GM21717 (cell line): ENCODE data around the gene FAM24B.
"Not testable (repeated sequence)": the region's sequence is repeated elsewhere in the genome, so short reads cannot be mapped to it uniquely, and the experiment has no call there.

ENCODE experiments used
- ATAC-seq: cut with Tn5 transposase; IDR thresholded peaks from one replicate; pipeline ENCODE4 v1.9.1; 2021; ENCODE audit warnings: mild to moderate bottlenecking, moderate library complexity; ENCODE audit not compliant: unreplicated experiment

Gene FAM24B, protein sequence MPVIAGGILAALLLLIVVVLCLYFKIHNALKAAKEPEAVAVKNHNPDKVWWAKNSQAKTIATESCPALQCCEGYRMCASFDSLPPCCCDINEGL

DNA sequence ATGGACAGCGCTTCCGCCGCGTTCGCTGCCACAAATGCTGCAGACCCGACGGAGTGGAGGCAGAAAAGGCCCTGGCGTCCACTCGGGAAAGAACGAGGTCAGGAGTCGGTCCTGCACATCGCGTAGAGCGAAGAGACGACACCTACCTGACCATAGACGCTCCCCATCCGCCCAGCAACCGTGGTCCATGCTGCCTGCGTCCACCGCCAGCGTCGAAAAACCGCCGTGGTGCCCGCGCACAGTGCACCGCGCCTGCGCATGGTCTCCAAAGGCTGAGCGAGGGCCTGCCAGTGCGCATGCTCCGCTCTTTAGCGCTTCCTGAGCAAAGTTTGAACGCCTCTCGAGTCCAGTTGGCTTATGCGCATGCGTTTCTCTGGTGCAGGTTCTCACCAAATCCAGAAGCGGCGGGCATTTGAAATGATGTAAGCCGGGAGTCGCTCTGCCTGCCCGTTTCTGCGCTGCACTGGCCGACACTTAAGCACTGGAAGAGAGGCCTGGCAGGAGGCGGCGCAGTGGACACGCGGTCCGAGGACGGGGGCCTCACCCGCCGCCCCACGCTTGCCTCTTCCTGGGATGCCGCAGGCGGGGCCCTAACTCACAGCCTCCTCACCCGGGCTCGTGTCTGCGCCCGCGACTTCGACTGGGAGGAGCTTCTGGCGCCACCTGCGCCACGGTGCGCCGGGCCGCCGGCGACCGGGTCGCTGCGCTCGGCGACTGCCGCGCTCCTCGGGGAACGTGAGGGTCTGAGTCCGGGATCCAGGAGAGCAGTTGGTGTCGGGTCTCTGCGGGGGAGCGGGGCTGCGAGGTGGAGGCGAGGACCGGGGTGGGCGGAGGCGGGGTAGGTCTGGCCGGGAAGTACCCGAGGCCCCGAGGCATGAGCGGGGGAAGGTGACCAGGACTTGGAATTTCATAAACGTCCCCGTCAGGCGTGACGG lies at the start of gene FAM24B:
Gene FAM24B (minus strand): TSS at position 243 of the 935 bp plus-strand sequence. CDS start 29,066 bp downstream, outside the sequence.
- peak; percentile 81 for ATAC-seq

DNA sequence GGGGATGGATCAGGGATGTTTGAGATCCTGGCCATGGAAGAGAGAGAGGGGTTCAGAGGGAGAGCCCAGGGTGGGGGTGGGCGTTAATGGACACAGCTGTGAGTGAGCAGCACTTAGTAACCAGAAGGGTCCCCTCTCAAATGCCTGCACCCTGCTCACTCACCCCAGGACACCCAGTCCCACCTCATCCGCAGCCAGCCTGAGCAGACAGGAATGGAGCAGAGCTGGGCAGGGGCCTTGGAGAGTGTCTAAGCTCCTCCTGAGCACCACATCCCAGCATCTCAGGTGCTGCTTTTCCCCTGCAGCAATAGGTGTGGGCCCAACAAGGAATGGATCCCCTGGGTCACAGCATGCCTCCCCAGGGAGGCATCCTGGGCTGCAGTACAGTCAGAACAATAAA lies 36.3 kb upstream of the FAM24B start:
- ATAC-seq, result no peak

DNA sequence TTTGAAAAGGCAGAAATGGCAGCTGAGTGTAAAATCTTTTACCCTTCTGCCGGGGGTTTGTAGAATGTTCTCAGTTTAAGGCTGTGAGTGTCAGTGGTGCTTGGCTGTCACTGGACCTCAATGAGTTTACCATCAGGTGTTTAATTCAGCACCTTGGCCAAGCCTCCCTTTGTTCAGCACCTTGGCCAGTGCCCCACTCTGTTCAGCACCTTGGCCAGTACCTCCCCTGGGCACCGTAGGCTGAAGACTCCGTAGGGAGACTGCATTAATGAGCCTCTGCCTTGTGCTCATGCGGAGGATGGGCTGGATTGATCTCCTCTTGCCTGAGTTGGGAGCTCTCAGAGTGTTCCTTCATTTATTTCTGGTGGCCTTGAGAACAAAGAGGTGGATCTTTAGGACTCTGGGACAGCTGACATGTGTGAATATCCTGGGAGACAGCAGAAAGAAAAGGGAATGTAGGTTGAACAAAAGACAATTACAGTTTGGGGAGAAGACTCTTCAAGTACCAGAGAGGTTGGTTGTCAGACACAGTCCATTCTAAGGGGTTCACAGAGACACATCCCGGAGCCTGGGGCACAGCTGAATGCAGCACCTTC lies 32.6 kb upstream of the FAM24B start:
- ATAC-seq, result no peak

DNA sequence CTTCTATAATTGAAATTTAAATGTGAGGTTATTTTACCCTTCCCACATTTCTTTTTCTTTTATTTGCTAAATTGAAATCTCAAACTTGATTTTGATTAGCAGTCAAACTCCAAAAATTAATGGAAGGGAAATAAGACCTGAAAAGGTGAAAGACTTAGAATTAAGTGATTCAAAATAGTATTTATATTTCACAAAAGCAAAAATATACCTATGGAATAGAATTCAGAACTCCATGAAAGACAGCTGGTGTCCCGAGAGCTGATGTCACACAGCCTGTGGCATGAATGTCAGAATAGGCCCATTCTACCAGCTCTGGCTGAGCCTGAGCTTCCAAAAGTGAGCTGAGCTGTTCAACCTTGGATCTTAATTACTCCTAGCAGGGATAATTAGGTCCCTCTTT lies 30.9 kb upstream of the FAM24B start, which contains the start of gene FAM24A:
Gene FAM24A (plus strand): TSS at position 301 of the 400 bp plus-strand sequence. CDS start 1,025 bp downstream, outside the sequence.
- ATAC-seq, result no peak

DNA sequence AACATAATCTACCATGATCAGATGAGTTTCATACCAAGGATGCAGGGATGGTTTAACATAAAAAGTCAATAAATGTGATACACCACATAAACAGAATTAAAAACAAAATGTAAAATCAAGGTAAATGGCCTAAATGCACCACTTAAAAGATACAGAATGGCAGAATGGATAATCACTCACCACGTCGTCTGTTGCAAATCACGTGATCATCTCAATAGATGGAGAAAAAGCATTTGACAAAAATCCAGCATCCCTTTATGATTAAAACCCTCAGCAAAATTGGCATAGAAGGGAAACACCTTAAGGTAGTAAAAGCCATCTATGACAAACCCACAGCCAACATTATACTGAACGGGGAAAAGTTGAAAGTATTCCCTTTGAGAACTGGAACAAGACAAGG lies 24.5 kb upstream of the FAM24B start:
- ATAC-seq, result not testable (repeated sequence)

DNA sequence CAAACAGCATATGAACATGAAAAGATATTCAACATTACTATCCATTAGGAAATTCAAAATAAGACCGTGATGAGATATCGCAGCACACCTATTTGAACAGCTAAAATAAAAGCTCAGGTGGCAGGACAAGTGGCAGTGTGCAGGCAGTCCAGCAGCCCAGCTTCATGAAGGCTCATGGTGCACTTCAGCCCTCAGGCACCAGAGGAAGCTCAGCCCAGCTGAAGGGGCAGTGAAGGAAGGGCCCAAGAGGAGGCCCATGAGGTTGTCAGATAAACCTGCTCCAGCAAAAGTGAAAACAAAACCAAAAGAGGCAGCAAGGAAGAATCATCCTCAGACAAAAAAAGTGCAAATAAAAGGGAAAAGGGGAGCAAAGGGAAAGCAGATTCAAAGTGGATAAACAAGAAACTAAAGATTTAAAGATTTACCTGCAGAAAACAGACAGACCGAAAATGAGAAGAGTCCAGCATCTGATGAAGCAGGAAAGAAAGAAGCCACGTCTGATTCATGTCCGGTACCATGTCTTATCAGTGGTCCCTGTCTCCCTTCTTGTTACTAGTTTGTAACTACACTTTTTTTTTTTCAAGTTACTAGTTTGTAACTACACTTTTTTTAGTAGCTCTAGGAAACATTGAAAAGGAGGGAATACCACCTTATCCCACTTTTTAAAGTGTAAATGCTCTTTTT lies 15.0 kb upstream of the FAM24B start:
- no peak for ATAC-seq

DNA sequence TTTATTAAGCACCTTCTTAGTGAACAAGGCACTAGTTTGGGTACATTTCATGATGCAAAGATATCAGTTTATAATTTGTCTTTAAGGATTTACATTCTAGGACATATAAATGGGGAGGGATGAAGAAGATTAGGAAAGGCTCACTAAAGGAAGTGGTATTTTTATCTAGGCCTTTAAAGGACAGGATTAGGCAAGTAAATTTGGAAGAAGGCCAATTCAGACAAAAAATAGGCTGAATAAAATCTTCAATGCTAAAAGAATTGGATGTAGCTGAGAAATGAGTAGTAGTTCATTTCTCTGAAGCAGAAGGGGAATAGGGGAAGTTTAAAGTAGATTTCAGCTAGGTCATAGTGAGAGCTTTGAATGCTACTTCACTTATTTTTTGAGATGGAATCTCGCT lies 4.8 kb upstream of the FAM24B start:
- ATAC-seq, result no peak

DNA sequence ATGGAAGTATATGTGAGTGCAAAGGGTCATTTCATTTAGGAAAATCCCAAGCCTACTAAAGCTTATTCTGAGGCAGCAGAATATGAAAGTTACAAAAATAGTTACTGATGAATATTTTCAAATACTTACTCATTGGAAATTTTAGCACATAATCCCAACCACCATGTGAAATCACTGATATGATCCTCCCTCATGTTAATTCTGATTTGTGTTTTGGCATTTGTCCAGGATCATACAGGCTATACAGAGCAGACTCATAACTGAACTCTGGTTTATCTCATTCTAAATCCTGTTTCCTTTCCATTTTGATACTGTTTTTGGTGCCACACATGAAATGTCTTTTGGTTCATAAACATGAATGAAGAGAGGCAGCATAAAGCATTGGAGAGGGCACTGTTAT lies 3.4 kb upstream of the FAM24B start:
- ATAC-seq, result no peak

DNA sequence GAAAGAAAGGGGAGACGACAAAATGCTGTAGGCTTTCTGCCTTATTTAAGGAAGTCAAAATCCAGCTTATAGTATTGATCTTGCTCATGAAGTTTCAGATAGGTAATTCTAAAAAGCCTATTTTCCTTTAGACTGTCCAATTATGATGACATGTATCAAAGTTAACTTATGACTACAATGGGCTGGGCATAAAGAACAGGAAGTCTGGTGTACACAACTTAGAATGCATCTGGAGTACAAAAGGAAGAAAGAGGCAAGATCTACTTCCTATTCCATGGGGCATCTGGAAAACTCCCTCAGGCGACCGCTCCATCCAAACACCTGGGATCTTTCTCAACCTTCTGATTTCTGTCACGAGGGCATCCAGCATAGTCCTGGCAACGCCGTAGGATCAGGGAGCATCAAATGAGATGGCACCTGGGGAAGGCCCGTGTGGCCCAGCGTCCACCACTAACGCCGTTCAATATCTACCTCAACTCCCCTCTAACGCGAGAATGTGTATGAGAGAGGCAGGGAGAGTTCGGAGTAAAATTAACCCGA lies 512 bp downstream of the FAM24B start:
- peak; percentile 10 for ATAC-seq

DNA sequence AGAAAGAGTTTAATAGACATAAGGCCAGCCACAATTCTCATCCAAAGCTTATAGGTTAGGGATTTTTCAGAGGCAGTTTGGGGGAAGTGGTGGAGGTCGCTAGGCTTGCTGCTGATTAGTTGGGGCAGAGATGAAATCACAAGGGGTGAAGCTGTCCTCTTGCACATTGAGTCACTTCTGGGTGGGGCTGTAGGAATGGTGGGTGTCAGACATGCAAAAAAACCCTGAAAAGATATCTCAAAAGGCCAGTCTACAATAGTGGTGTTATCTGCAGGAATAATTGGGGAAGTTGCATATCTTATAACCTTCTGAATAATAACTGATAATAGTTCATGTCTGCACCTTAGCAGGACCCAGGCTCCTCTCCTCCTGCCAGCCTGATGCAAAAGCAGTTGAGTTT lies 2.1 kb downstream of the FAM24B start:
- ATAC-seq, result no peak

DNA sequence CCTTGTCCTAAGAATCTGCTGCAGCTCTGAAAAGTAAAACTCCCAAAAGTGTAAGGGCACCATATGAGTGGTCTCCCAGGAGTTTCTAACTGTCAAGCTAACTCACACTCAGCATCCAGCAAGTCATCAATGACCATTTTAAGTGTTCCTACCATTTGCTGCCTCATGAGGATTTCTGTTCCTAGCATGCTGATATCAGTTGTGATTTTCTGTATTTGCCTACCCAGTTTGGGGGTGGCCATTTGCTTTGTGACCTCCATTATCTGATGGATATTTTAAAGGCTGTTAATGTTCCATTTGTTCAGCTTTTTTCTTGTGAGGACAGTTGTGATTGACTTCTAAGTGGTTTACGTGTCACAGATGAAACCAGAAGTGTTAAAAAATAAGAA lies 2.9 kb downstream of the FAM24B start:
- no peak for ATAC-seq

DNA sequence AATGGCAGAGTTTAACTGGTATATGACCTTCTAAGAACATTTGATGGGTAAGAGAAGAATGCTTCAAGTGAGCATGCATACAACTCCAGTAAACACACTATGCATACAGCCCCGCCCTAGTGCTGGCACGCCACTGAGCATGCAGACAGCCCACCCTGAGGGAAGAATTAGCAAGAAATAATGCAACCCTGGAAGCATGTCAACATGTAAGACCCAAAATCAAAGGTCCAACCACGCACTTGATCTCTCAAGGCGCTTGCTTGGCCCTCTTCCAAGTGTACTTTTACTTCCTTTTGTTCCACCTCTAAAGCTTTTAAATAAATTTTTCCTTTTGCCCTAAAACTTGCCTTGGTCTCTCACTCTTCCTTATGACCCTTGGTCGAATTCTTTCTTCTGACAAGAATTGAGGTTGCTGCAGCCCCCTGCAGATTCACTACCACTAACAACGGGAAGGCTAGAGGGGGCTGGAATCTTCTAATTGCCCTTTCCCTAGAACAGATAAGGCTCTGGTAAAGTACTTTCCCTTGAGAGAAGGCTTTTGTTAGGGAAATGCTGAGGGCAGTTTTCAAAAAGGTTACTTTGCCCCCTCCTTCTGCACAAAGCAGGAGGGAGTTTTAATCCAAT lies 3.4 kb downstream of the FAM24B start:
- ATAC-seq, result no peak

DNA sequence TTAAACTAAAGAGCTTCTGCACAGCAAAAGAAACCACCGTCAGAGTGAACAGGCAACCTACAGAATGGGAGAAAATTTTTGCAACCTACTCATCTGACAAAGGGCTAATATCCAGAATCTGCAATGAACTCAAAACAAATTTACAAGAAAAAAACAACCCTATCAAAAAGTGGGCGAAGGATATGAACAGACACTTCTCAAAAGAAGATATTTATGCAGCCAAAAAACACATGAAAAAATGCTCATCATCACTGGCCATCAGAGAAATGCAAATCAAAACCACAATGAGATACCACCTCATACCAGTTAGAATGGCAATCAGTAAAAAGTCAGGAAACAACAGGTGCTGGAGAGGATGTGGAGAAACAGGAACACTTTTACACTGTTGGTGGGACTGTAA lies 7.4 kb downstream of the FAM24B start:
- ATAC-seq, result not testable (repeated sequence)

DNA sequence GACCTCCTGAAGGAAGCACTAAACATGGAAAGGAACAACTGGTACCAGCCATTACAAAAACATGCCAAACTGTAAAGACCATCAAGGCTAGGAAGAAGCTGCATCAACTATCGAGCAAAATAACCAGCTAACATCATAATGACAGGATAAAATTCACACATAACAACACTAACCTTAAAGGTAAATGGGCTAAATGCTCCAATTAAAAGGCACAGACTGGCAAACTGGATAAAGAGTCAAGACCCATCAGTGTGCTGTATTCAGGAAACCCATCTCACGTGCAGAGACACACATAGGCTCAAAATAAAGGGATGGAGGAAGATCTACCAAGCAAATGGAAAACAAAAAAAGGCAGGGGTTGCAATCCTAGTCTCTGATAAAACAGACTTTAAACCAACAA lies 10.6 kb downstream of the FAM24B start:
- not testable (repeated sequence) for ATAC-seq

DNA sequence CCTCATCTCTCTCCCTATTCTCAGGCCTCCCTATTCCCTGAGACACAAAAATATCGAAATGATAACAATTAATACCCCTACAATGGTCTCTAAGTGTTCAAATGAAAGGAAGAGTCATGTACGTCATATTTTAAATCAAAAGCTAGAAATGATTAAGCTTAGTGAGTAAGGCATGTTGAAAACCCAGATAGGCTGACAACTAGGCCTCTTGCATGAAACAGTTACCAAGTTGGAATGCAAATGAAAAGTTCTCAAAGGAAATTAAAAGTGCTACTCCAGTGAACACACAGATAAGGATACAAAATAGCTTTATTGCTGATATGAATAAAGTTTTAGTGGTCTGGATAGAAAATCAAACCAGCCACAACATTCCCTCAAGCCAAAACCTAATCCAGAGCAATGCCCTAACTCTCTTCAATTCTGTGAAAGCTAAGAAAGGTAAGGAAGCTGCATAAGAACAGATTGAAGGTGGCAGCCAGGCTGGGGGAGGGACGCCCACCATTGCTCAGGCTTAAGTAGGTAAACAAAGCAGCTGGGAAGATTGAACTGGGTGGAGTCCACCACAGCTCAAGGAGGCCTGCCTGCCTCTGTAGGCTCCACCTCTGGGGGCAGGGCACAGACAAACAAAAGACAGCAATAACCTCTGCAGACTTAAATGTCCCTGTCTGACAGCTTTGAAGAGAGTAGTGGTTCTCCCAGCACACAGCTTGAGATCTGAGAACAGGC lies 12.5 kb downstream of the FAM24B start:
- not testable (repeated sequence) for ATAC-seq

DNA sequence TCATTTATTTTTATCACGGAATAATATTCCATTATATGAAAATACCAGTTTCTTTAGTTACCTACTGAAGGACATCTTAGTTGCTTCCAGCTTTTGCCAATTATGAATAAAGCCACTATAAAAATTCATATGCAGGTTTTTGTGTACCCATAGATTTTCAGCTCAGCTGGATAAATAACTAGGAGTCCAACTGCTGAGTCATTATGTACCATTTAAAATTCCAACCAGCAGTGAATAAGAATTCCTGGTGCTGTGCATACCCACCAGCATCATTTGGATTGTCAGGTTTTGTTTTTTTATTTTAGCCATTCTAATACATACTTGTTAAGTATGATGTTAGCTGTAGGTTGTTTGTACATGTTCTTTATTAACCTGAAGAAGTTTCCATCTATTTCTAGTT lies 14.5 kb downstream of the FAM24B start:
- ATAC-seq, result no peak

DNA sequence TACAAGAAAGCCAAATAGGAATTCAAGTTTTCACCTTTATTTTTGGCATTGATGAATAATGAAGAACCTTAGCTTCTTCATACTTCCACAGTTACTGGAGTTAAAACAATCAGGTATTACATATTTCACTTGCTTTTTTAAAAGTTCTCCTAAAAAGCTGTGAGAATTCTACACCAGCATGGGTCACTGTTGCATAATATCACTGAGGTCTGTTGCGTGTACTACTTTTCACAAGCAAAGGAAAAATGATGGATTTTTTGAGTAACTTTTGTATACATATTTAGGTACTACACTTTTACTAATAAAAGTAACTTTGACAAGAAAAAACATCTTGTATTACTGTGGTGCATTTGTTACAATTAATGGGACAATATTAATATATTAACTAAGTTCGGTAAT lies 15.2 kb downstream of the FAM24B start:
- no peak for ATAC-seq

DNA sequence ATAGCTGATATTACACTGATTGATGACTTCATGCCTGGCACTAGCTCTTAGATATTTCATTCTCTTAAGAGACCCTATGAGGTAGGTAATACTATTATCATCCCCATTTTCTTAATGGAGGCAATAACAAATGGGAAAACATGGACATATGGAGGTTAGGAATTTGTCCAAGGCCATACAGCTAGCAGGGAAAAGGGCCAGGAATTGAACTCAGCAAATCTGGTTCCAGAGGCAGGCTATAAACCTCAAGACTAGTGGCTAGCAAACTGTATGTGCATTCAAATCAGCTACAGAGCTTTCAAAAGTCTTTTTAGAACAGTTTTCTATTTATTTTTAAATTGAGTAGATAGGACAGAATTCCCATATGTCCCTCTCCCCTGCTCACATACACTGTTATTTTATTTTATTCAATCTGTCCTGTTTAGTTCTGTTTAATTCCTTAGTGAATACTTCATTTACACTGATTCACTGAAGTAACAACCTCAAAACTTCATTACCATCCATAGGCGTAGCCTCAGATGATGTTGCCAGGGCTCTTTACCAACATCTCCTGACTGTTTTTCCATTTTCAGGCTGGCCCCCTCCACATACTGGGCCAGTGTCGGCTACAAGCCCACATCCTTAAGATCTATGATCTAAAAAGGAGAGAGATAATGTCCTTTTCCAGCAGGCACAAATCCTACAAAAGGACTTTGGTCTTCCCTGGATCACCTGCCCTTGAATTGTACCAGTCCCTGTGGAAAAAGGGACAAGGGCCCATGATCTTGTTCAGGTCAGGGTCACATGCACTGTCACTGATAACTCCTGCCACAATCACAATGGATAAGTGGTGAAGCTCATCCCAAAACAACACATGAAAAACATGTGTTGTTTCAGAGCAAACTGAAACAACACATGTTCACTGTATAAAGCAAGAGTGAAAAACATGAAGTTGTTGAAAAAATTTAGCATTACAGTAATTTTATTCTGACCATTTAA lies 15.9 kb downstream of the FAM24B start:
- ATAC-seq, result no peak

DNA sequence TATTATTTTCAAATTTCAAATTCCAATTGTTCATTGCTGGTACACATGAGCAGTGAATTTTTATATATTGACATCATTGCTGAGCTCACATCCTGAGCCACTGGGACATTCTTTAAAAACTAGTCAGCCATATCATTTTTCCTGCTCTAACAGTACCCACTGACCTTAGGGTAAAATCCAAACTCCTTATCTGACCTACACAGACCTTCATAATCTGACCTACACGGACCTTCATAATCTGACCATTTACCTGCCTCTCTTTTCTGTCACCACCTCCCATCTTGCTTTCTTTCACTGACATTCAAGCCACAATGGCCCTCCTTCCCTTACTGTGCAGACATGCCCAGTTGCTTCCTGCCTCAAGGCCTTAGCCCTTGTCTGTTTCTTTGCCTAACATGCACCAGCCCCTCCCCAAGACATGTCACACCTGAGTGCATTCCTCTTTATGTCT lies 17.6 kb downstream of the FAM24B start:
- no peak for ATAC-seq
